HUES6 (cell line): ENCODE results near the gene SPIN4.
"Not testable (repeated sequence)": the region's sequence is repeated elsewhere in the genome, so short reads cannot be mapped to it uniquely, and the experiment has no call there.

Experiments
- H3K27ac ChIP-seq: 2 replicates; pipeline ENCODE4 v1.7.0; 2013; ENCODE audit warnings: low read depth, mild to moderate bottlenecking, low read length, inconsistent platforms
- H3K27me3 ChIP-seq: 2 replicates; pipeline ENCODE4 v1.6.1; 2013; ENCODE audit warnings: low read length; ENCODE audit not compliant: control insufficient read depth, insufficient read depth
- H3K36me3 ChIP-seq: 2 replicates; pipeline ENCODE4 v1.6.1; 2013; ENCODE audit warnings: low read length; ENCODE audit not compliant: control insufficient read depth, insufficient read depth
- H3K4me1 ChIP-seq: 2 replicates; pipeline ENCODE4 v1.6.1; 2013; ENCODE audit warnings: low read length; ENCODE audit not compliant: control insufficient read depth, insufficient read depth
- H3K4me3 ChIP-seq: 2 replicates; pipeline ENCODE4 v1.5.1; 2013; ENCODE audit warnings: low read depth, low read length
- H3K9ac ChIP-seq: one replicate; pipeline ENCODE4 v1.6.1; 2013; ENCODE audit warnings: mild to moderate bottlenecking, low read length
- H3K9me3 ChIP-seq: 2 replicates; pipeline ENCODE4 v1.6.1; 2013; ENCODE audit warnings: low read depth, low read length; ENCODE audit not compliant: control insufficient read depth, insufficient read depth

The SPIN4 gene

GRCh38 chrX:63350941-63351616 is at the start of gene SPIN4:
Gene SPIN4, minus strand, starts transcription at chrX:63351332. Its CDS starts 513 bp downstream, at chrX:63350819.
- H3K9ac ChIP-seq, result peak within 1 kb of the TSS; percentile 82
- no peaks in the 10 kb centered on the region; the same call in 1 of the 2 replicates for H3K36me3 ChIP-seq
- H3K4me1 ChIP-seq, result peaks cover 5% of the 10 kb centered on the region; the same call in 1 of the 2 replicates
- H3K27ac ChIP-seq, result peak within 1 kb of the TSS; percentile 85; the same call in 1 of the 2 replicates
- peak within 1 kb of the TSS; percentile 88 for H3K4me3 ChIP-seq
- H3K27me3 ChIP-seq, result no peaks in the 10 kb centered on the region
- peaks cover 18% of the 10 kb centered on the region for H3K9me3 ChIP-seq

GRCh38 chrX:63400340-63400739 is 49.2 kb upstream of the SPIN4 start:
- Histone ChIP-seq H3K27ac (no peak overlapping the region), H3K36me3 (no peaks in the 10 kb centered on the region), H3K4me1 (no peaks in the 10 kb centered on the region; the same call in 1 of the 2 replicates), H3K27me3 (no peaks in the 10 kb centered on the region), H3K4me3 (no peak overlapping the region), H3K9me3 (peaks cover 54% of the 10 kb centered on the region), H3K9ac (no peak overlapping the region)

- no peaks in the 10 kb centered on the region for H3K27me3 ChIP-seq
- H3K4me1 ChIP-seq, result no peaks in the 10 kb centered on the region; the same call in 1 of the 2 replicates
- no peak overlapping the region for H3K9ac ChIP-seq
- no peak overlapping the region; the same call in 1 of the 2 replicates for H3K4me3 ChIP-seq
- H3K36me3 ChIP-seq, result no peaks in the 10 kb centered on the region
- no peak overlapping the region for H3K27ac ChIP-seq
- peaks cover 54% of the 10 kb centered on the region for H3K9me3 ChIP-seq
These were observed 43.7 kb upstream of the SPIN4 start for GRCh38 chrX:63394872-63395271.

GRCh38 chrX:63393094-63393493 is 42.0 kb upstream of the SPIN4 start:
- H3K4me1 ChIP-seq, H3K4me3 ChIP-seq, H3K36me3 ChIP-seq, H3K27ac ChIP-seq, H3K27me3 ChIP-seq, H3K9ac ChIP-seq: not testable (repeated sequence)
- peaks cover 47% of the 10 kb centered on the region for H3K9me3 ChIP-seq

GRCh38 chrX:63387411-63387810 is 36.3 kb upstream of the SPIN4 start:
- Histone ChIP-seq H3K27ac (no peak overlapping the region), H3K9ac (no peak overlapping the region), H3K4me3 (no peak overlapping the region), H3K36me3 (no peaks in the 10 kb centered on the region), H3K9me3 (peaks cover 27% of the 10 kb centered on the region), H3K4me1 (peaks cover 10% of the 10 kb centered on the region; the same call in 1 of the 2 replicates), H3K27me3 (no peaks in the 10 kb centered on the region)

- H3K9me3 ChIP-seq, result peaks cover 12% of the 10 kb centered on the region; the same call in 1 of the 2 replicates
- not testable (repeated sequence) for H3K4me3 ChIP-seq, H3K9ac ChIP-seq, H3K36me3 ChIP-seq, H3K27me3 ChIP-seq, H3K27ac ChIP-seq, H3K4me1 ChIP-seq
These were observed 33.1 kb upstream of the SPIN4 start for GRCh38 chrX:63384263-63384662.

- not testable (repeated sequence) for H3K36me3 ChIP-seq, H3K4me3 ChIP-seq, H3K4me1 ChIP-seq, H3K27me3 ChIP-seq, H3K9ac ChIP-seq, H3K27ac ChIP-seq
- peaks cover 17% of the 10 kb centered on the region for H3K9me3 ChIP-seq
These were observed 21.9 kb upstream of the SPIN4 start for GRCh38 chrX:63373012-63373411.

GRCh38 chrX:63367699-63368098 is 16.6 kb upstream of the SPIN4 start:
- not testable (repeated sequence) for H3K27me3 ChIP-seq, H3K9ac ChIP-seq, H3K36me3 ChIP-seq, H3K4me1 ChIP-seq, H3K4me3 ChIP-seq, H3K27ac ChIP-seq
- H3K9me3 ChIP-seq, result peaks cover 47% of the 10 kb centered on the region

GRCh38 chrX:63363788-63364187 is 12.7 kb upstream of the SPIN4 start:
- Histone ChIP-seq H3K36me3 (no peaks in the 10 kb centered on the region), H3K9me3 (peaks cover 78% of the 10 kb centered on the region), H3K9ac (no peak overlapping the region), H3K27ac (no peak overlapping the region; the same call in 1 of the 2 replicates), H3K4me3 (0 out of 2 replicates have a peak overlapping the region, but pooled peaks have one; percentile 4), H3K27me3 (no peaks in the 10 kb centered on the region), H3K4me1 (peaks cover 15% of the 10 kb centered on the region; the same call in 1 of the 2 replicates)

- Histone ChIP-seq H3K36me3 (no peaks in the 10 kb centered on the region), H3K27me3 (no peaks in the 10 kb centered on the region), H3K27ac (no peak overlapping the region), H3K4me3 (no peak overlapping the region), H3K4me1 (peaks cover 15% of the 10 kb centered on the region; the same call in 1 of the 2 replicates), H3K9ac (no peak overlapping the region), H3K9me3 (peaks cover 71% of the 10 kb centered on the region)
These were observed 10.4 kb upstream of the SPIN4 start for GRCh38 chrX:63361494-63361893.

GRCh38 chrX:63354484-63354883 is 3.4 kb upstream of the SPIN4 start:
- Histone ChIP-seq H3K36me3 (no peaks in the 10 kb centered on the region; the same call in 1 of the 2 replicates), H3K27me3 (no peaks in the 10 kb centered on the region), H3K4me1 (no peaks in the 10 kb centered on the region; the same call in 1 of the 2 replicates), H3K9me3 (peaks cover 42% of the 10 kb centered on the region), H3K27ac (no peak overlapping the region), H3K4me3 (no peak overlapping the region), H3K9ac (no peak overlapping the region)
